HG03571 (cell line): Measurements from ENCODE around the gene FBP1.

Experiments used
- ATAC-seq: cut with Tn5 transposase; IDR thresholded peaks from one replicate; pipeline ENCODE4 v1.9.1; 2021; ENCODE audit not compliant: unreplicated experiment

Gene FBP1

DNA sequence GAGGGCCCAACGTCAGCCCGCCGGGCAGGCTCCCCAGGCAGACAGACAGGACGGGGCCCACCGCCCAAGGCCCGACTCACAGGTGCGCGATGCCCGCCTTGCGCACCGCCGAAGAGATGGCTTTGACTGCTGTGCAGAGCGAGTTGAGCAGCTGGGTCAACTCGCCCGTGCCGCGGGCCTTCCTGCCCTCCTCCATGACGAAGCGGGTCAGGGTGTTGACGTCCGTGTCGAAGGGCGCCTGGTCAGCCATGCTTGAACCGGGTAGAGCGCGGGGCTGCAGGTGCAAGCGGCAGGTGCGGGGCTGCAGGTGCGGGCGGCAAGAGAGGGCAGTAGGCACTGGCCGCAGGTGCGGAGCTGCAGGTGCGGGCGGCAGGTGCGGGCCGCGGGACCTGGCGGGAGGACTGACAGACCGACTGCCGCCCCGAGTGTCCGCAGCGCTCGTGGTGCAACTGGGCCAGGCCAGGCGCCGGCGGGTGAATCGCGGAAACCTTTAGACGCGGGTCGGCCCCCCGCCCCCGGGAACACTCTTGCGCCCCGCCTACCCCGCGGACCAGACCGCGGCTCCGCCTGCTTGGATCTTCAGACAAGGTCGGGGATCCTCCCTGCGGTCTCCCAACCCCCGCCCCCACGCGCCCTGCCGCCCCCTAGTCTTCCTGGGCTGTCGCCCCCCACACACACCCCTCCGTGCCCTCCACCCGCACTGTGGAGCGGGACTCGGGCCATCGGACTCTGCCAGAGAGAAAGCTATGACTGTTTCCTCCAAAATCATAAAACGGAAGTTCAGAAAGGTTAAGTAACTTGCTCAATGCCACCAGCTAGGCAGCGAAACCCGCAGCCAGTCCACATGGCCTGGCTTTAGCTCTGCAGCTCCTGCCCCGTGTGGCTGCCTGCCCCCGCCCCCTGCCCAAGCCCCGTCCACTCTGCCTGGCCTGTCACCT is at the start of gene FBP1:
Gene FBP1, minus strand, starts transcription at position 458 of the 938 bp plus-strand sequence. Its CDS starts 208 bp downstream, at position 250.
- ATAC-seq: no peak

GRCh38 chr9:94687451-94687850 is 48.1 kb upstream of the FBP1 start:
- ATAC-seq: no peak

DNA sequence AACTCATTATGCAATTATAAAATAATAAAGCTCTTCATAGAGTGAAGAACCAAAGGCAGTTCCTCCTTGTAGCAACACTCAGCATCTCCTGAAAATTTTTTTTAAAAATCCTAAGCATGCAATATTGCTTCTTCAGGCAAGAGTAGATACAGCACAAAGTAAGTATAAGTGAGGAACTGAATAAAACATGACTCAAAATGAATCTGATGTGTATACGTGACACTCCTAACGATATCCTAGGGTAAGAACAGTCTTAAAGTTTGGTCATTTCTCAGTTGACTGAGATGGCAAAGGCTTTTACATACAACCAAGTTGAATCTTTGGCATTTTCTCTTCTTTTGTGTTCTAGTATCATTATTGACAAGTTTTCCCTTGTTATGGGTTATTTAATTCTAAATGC is 46.0 kb upstream of the FBP1 start:
- no peak for ATAC-seq

- ATAC-seq: no peak
Measured at GRCh38 chr9:94681508-94681907, 42.2 kb upstream of the FBP1 start.

- no peak for ATAC-seq
Measured at GRCh38 chr9:94680621-94681020, 41.3 kb upstream of the FBP1 start.

GRCh38 chr9:94680020-94680419 is 40.7 kb upstream of the FBP1 start:
- no peak for ATAC-seq

GRCh38 chr9:94679587-94679986 is 40.3 kb upstream of the FBP1 start:
- no peak for ATAC-seq

DNA sequence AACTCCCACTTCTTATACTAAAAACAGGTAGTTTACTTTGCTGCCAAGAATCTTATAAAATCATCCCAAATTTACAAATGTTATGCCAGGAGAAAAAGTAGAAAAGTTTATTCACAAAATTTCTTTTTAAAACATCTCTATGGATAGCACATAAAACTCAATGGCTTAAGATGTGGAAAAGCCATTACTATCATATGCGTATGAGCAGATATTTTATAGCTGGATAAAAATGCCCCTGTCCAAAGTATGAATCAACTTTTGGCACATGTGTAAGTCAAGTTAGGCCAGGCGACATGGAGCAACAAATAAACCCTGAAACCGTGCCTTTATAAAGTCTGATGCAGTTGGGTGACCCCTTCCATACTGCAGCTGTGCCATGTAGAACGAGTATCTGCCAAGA is 38.6 kb upstream of the FBP1 start:
- ATAC-seq: no peak

DNA sequence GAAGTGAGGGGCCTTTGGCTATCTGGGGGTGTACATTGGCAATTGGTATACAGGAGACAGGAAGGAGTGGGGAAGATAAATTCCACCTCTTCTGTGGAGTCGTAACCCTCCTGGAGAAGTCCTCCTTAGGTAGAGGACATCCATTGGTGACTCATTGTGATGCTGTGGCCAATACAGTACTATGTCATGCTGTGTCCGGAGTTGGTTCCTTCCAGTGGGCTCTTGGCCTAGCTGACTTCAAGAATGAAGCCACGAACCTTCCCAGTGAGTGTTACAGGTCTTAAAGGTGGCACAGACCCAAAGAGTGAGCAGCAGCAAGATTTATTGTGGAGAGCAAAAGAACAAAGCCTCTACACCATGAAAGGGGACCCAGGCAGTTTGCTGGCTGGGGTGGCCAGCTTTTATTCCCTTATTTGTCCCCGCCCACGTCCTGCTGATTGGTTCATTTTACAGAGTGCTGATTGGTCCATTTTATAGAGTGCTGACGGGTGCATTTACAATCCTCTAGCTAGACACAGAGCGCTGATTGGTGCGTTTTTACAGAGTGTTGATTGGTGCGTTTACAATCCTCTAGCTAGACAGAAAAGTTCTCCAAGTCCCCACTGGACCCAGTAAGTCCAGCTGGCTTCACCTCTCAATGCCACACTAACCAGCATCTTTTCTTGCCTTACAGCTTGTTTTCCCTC is 37.3 kb upstream of the FBP1 start:
- ATAC-seq: no peak

DNA sequence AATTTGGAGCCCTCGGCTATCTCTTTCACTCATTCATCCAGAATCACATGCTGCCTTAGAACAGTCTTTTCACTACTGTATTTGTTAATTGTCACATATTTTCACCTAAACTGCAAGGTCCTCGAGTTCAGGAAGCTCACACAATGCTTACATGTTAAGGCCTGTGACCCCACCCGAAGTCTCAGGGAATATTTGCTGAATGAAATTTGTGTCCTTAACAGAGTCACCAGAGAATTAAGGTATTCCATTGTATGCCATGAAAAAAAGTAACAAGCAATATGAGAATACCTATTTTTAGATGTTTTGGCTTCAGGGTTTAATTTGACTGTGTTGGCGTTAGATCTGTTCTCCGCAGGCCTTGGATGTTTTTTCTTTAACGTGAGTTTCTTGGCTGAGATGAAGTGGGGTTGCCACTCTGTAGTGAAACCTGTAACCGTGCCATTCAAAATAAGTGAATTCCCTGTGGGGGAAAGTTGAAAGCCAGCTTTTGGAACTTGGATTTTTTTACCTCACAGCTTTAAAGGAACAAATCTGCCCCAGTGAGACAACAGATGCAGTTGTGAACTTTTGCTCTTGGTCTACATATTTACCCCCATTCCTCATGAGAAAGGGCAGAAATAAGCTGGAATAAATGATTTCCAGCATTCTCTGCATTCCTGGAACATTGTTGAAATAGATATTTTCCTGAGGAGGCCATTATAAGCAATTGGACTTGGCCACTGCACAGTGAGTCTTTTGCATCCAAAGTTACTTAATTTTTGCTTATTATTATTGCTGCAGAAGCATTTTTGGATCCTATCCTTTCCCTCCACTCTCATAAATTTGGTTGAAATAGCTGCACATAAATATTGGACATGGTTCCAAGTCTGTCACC is 35.9 kb upstream of the FBP1 start:
- ATAC-seq: no peak

GRCh38 chr9:94672811-94673487 is 33.6 kb upstream of the FBP1 start:
- ATAC-seq: no peak

GRCh38 chr9:94668928-94669729 is 29.8 kb upstream of the FBP1 start:
- ATAC-seq: no peak

- ATAC-seq: no peak
Measured at GRCh38 chr9:94668418-94668927, 29.2 kb upstream of the FBP1 start.

DNA sequence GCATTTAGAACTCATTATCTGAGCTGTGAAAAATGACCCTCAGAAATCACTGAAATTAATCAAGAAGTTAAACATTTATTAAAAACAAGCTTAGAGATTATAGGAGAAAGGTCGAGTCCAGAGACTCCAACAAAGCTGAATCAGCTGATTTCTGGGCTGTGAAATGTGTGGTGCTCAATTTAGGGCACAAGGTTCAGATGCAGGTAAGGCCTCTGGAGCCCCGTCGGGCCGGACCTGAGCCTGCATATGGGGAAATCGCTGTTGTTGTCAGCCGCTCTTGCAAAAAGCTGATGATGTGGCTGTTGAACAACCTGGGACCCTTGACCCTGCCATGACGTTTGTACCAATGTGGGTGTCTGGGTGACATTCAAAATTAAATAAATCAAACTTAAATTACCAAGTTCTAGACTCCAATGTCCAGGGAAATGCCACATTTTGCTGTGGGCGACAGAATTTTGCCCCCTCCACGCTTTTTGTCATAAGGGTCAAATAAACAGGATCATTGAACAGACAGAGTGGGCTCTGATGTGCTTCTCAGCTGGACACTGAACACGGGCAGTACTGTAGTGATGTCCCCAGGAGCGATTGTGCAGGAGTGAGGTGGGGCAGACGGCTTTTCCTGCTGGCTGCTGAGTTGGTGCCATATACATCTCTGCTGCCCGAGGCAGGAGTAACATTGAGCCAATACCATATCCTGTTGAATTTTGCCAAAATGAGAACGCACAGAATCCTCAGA is 27.2 kb upstream of the FBP1 start:
- no peak for ATAC-seq

- ATAC-seq: no peak
Measured at GRCh38 chr9:94665613-94666012, 26.3 kb upstream of the FBP1 start.

DNA sequence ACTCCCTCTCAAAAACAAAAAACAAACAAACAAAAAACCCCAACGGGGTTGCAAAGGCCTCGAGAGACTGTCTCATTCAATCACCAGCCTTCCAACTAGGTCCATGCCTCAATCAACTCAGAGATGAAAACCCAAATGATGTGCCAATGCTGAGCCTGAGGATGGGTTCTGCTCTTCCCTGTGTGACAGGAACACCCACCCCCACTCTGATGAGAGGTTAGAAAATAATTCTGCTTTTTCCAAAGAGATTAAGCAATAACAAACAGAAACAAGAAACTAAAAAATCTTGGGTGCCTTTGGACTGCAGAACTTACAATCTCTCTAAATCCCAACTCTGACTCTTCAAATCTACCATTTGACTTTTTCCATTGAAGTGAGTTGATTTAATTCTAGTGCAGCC is 25.5 kb upstream of the FBP1 start:
- ATAC-seq: no peak

DNA sequence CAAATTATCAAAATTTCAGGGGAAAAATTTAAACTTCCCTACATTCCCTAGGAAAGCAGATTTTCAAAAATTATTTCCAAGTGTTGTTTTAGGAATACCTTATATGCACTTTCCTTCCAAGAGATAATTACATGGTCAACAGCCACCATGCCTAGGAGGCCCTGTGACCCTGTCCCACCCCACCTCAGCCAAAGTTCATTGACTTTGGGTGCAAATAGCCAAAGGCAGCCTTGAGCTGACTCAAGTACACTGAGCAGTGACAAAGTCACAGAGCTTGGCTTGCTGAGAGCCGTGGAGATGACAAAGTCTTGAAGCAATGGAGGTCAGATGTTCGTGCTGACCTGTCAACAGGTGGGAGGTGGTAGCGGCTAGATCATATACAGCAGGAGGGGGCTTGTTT is 24.3 kb upstream of the FBP1 start:
- no peak for ATAC-seq

DNA sequence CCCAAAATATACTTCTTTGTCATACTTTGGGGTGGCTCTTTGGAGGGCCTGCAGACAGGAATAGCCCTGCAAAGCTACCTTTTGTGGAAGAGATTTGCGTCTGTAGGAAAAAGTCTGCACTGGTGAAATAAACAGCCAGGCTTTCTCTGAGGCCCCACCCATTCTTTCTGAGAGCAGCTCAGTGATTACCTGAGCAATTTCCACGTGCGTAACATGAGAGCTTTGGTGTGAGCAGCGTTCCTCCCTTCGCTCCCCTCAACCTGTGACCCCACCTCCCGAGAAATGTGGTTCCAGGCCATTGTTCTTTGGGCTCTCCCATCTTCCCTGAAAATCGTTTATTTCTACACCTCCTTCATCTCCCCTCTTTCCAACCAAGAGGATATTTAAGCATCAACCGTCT is 23.8 kb upstream of the FBP1 start:
- no peak for ATAC-seq
